Retinal pigment epithelial cell (primary cell): ENCODE results near the gene SORBS1.

ENCODE experiments used
- DNase-seq: peaks from one replicate; pipeline ENCODE4 v3.0.0-alpha.2; 2010; ENCODE audit warnings: low read depth
- H3K4me3 ChIP-seq: 2 replicates; pipeline ENCODE4 v1.5.1; 2011; ENCODE audit warnings: mild to moderate bottlenecking, low read length, control low read depth, moderate library complexity
- TF ChIP-seq, protein P1 (sequence below): conservative IDR thresholded peaks from 2 replicates; pipeline ENCODE4 v1.5.1; 2011; ENCODE audit warnings: low read depth, low read length, control low read depth, inconsistent platforms

The SORBS1 gene

DNA sequence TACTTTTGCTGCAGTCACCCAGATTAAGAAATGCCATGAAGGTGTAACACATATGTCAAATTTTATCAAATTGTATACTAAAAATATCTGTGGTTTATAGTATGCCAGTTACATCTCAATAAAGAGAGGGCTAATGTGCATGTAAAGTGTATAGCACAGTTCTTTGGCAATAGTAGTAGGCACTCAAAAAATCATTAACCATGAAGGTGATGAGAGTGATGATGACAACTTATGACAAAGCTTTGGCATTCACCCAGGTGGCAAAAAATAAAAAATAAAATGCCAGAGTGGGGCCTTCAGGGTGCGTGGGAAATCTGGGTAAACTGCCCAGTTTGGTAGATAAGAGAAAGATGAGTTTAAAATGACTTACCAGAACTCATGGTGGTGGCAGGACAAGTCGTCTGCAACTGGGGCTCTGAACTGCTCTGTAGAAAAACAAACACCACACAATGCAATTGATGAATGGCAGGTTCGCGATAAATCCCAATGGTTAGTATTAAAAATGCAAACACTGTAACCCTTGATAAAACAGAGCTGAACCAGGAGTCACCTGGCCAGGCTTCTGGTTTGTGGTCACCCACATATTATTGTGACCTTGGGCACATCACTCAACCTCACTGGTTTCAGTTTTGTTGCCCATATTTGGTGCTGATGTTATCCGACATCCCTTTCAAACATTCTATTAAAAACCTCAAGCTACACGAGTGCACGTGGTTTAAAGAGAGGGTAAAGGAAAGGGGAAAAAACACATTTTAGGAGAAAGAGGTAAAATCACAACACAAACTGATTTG is 120.2 kb downstream of the SORBS1 start:
- H3K4me3 ChIP-seq: no peak overlapping the region
- TF ChIP-seq, protein P1, sequence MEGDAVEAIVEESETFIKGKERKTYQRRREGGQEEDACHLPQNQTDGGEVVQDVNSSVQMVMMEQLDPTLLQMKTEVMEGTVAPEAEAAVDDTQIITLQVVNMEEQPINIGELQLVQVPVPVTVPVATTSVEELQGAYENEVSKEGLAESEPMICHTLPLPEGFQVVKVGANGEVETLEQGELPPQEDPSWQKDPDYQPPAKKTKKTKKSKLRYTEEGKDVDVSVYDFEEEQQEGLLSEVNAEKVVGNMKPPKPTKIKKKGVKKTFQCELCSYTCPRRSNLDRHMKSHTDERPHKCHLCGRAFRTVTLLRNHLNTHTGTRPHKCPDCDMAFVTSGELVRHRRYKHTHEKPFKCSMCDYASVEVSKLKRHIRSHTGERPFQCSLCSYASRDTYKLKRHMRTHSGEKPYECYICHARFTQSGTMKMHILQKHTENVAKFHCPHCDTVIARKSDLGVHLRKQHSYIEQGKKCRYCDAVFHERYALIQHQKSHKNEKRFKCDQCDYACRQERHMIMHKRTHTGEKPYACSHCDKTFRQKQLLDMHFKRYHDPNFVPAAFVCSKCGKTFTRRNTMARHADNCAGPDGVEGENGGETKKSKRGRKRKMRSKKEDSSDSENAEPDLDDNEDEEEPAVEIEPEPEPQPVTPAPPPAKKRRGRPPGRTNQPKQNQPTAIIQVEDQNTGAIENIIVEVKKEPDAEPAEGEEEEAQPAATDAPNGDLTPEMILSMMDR: no peak
- no peak for DNase-seq

DNA sequence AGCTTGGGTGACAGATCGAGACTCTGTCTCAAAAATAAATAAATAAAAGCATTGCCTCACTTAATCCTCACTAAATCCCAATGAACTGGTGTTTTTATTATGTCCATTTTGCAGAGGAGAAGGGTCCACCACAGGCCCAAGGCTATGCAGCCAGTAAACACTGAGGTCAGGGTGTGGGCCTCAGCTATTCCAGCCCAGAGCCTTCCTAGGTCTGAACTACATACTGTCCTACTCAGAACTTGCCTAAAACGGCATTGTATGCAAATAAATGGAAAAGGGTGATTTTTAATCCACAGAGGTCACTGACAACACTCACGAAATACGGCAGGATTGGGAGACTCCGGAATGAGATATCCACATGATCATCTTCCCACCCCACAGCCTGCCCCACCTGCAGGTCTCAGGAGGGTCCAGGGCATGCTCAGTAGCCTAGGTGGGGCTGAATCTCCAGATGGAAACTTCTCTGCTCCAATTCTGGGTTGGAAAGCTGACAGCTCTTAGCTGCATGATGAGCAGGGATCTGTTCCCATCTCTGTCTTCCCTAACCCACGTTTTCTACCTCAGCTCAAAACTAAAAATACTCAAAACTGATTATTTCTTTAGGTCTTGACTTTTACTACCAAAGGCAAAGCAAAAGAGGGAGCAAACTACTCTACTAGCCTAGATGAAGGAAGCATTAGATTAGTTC is 121.0 kb downstream of the SORBS1 start:
- DNase-seq: no peak
- H3K4me3 ChIP-seq: no peak overlapping the region
- TF ChIP-seq, protein P1: no peak

DNA sequence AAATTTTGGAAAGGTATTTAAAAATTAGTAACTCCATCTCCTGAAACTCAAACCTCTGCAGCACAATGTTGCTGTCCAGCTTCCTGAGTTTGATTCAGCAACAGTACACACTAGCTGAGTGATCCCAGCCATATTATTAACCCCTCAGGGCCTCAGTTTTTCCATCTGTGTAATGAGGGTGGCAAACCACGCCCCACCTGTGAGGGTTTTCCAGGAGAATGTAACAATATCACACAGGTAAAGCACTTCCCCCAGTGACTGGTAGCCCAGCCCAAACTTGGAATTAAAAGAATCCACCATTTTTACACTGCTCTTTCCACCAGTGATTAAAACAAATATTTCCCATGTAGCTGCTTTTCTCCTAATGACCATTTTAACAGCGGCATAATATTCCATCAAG is 122.4 kb downstream of the SORBS1 start:
- no peak for DNase-seq
- TF ChIP-seq, protein P1: no peak

DNA sequence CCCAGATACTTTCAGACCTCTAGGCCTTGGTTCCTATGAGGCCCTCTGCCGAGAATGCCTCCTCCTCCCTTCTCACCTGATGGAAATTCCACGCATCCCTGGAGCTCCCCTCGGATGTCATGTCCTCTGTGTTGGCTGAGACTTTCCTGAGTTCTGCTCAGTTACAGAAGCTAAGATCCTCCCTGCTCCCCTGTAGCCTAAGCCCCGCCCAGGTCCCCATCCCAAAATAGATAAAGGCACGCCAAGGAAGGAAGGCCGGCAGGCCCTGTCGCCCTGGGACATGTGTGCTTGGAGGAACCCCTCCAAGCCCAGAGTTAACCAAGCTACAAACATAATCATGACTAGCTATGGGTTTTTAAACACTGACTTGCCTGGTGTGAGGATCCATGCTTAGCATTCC is 123.5 kb downstream of the SORBS1 start:
- TF ChIP-seq, protein P1: no peak
- DNase-seq: no peak
- no peak overlapping the region for H3K4me3 ChIP-seq

More for the DNA sequence above, 122.4 kb downstream of the SORBS1 start:
- H3K4me3 ChIP-seq: no peak overlapping the region

DNA sequence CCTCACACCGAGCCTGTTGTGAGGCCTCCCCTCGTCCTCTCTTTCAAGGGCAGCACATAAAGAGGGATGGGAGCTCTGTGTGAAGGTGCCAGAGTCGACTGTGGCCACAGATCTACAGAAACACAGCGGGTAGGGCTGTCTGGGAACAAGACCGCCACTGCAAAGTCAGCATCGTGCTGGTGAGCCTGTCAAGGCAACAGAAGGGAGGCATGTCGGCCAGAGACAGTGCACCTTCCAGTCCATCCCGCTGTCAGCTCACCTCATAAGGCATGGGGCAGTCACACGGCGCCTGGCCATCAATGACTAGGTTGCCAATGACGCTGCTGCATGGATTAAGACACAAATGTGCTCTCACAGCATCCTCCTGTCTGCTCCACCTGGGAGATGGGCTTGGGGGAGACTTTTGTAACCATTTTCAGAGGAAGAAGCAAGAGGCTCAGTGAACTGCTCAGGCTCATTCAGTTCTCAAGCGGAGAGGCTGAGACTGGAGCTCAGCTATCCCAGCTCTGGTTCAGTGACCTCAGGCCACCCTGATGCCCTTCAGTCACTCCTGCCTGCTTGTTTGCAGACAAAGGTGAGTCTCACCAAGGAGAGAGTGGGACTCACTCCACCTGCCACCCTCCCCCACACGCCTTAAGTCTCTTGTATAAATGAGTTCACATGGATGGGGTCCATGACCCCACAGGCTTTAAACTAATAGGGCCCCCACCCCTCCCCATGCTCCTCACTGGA is 125.5 kb downstream of the SORBS1 start:
- TF ChIP-seq, protein P1: no peak
- H3K4me3 ChIP-seq: no peak overlapping the region
- DNase-seq: no peak

DNA sequence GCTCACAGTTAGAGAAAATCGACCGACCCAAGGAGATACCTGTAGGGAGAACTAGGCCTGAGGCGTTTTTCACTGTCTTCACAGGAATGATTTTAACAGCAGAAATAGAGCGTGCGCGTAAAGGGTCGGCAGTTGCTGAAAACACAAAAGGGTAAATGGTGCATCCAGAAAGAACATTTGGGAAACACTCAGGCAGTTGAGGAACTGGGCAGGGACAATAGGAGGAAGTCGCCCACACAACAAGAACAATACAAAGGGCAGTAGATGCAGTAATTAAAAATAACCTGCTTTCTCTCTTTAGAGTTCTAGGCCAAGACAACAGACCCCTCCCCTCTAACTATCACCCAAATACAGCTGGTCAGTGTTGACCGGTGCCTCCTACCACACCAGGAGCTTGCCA is 126.6 kb downstream of the SORBS1 start:
- TF ChIP-seq, protein P1: no peak
- no peak overlapping the region for H3K4me3 ChIP-seq
- DNase-seq: no peak
